Fibroblast of the aortic adventitia (primary cell): ENCODE results near the gene PPP4R4. TPM values are rescaled to one million over a fixed set of nuclear protein-coding genes. Genes with fewer than 3 reads are reported as not detected.
"Not testable (repeated sequence)": the region's sequence is repeated elsewhere in the genome, so short reads cannot be mapped to it uniquely, and the experiment has no call there.

Source experiments
- DNase-seq: peaks from one replicate; pipeline ENCODE4 v3.0.0-alpha.2; 2010; ENCODE audit warnings: low read depth
- H3K4me3 ChIP-seq: 2 replicates; pipeline ENCODE4 v1.5.1; 2011; ENCODE audit warnings: low read depth, mild to moderate bottlenecking, control low read depth, low read length, moderate library complexity
- CTCF ChIP-seq: IDR thresholded peaks from 2 replicates; pipeline ENCODE4 v1.5.1; 2011; ENCODE audit warnings: mild to moderate bottlenecking, low read length, control low read depth, inconsistent platforms; ENCODE audit not compliant: insufficient read depth
- total RNA-seq: library from RNA; depleted of rRNA; stranded (reverse); fragments of >200 nt; gene quantifications from 2 replicates; pipeline ENCODE4 v1.2.3, GENCODE V29; 2012; ENCODE audit warnings: low replicate concordance

PPP4R4 gene
- total RNA-seq, 1 donor, result 7.0 TPM

GRCh38 chr14:94203473-94204210 is 29.5 kb downstream of the PPP4R4 start:
- no peak overlapping the region for H3K4me3 ChIP-seq
- TF ChIP-seq CTCF, result no peak
- peak; percentile 41 for DNase-seq

GRCh38 chr14:94213021-94213420 is 38.9 kb downstream of the PPP4R4 start:
- peak; percentile 10 for DNase-seq
- TF ChIP-seq CTCF, result no peak
- no peak overlapping the region for H3K4me3 ChIP-seq

GRCh38 chr14:94213741-94214140 is 39.6 kb downstream of the PPP4R4 start:
- H3K4me3 ChIP-seq, result no peak overlapping the region
- DNase-seq, result no peak
- no peak for TF ChIP-seq CTCF

GRCh38 chr14:94217116-94217515 is 43.0 kb downstream of the PPP4R4 start:
- no peak for DNase-seq
- H3K4me3 ChIP-seq, result no peak overlapping the region
- no peak for TF ChIP-seq CTCF

- not testable (repeated sequence) for DNase-seq, H3K4me3 ChIP-seq
Observed at GRCh38 chr14:94218198-94218886, 44.2 kb downstream of the PPP4R4 start.

GRCh38 chr14:94224040-94224439 is 49.9 kb downstream of the PPP4R4 start:
- no peak for TF ChIP-seq CTCF
- DNase-seq, result no peak
- no peak overlapping the region for H3K4me3 ChIP-seq

GRCh38 chr14:94225460-94226378 is 51.6 kb downstream of the PPP4R4 start:
- no peak for DNase-seq
- H3K4me3 ChIP-seq, result no peak overlapping the region
- TF ChIP-seq CTCF, result no peak
